Dermis microvascular lymphatic vessel endothelial cell (primary cell): ENCODE data around the gene B4GALT6. TPM values are rescaled to one million over a fixed set of nuclear protein-coding genes. Genes with fewer than 3 reads are reported as not detected.

ENCODE experiments used
- DNase-seq, 2 donors: peaks; one replicate each; pipeline versions ENCODE4 v3.0.0 to v3.0.0-alpha.2; 2010; ENCODE audit warnings: low read depth in 2 of 2
- total RNA-seq: library from RNA; depleted of rRNA; stranded (reverse); fragments of >200 nt; gene quantifications from 2 replicates; pipeline ENCODE4 v1.2.1, GENCODE V29; 2014

Gene B4GALT6
- total RNA-seq, 1 donor from 2014 or later, result 5.5 TPM

GRCh38 chr18:31633392-31634330 is 50.7 kb downstream of the B4GALT6 start:
- no peak for DNase-seq

- DNase-seq, result no peak
Measured at GRCh38 chr18:31632356-31632755, 52.0 kb downstream of the B4GALT6 start.

- peak in 1 of 2 donors; percentile 61 for DNase-seq
Measured at GRCh38 chr18:31631526-31631925, 52.9 kb downstream of the B4GALT6 start.

- no peak for DNase-seq
Measured at GRCh38 chr18:31630549-31630948, 53.8 kb downstream of the B4GALT6 start.

GRCh38 chr18:31626409-31626808 is 58.0 kb downstream of the B4GALT6 start:
- no peak for DNase-seq

GRCh38 chr18:31624892-31625640 is 59.3 kb downstream of the B4GALT6 start:
- no peak for DNase-seq

GRCh38 chr18:31619291-31619690 is 65.1 kb downstream of the B4GALT6 start:
- DNase-seq, result no peak

GRCh38 chr18:31618801-31619200 is 65.6 kb downstream of the B4GALT6 start:
- no peak for DNase-seq

GRCh38 chr18:31617031-31617717 is 67.2 kb downstream of the B4GALT6 start:
- no peak for DNase-seq

- no peak for DNase-seq
Measured at GRCh38 chr18:31616586-31616985, 67.8 kb downstream of the B4GALT6 start.

GRCh38 chr18:31614044-31614443 is 70.3 kb downstream of the B4GALT6 start:
- DNase-seq, result no peak

- no peak for DNase-seq
Measured at GRCh38 chr18:31612124-31612523, 72.3 kb downstream of the B4GALT6 start.

- DNase-seq, result no peak
Measured at GRCh38 chr18:31611511-31611910, 72.9 kb downstream of the B4GALT6 start.

- DNase-seq, result peak in 1 of 2 donors; percentile 34
Measured at GRCh38 chr18:31610286-31611205, 73.8 kb downstream of the B4GALT6 start.

GRCh38 chr18:31609886-31610285 is 74.5 kb downstream of the B4GALT6 start:
- DNase-seq, result no peak

- DNase-seq, result no peak
Measured at GRCh38 chr18:31607384-31607783, 77.0 kb downstream of the B4GALT6 start.

GRCh38 chr18:31606265-31606664 is 78.1 kb downstream of the B4GALT6 start:
- no peak for DNase-seq

- DNase-seq, result no peak
Measured at GRCh38 chr18:31603315-31603714, 81.1 kb downstream of the B4GALT6 start.

- no peak for DNase-seq
Measured at GRCh38 chr18:31598021-31598805, 86.2 kb downstream of the B4GALT6 start.
